HG03575 (cell line): ENCODE data around the gene CYB5D1.

Source experiments
- ATAC-seq: cut with Tn5 transposase; IDR thresholded peaks from one replicate; pipeline ENCODE4 v1.9.1; 2021; ENCODE audit not compliant: unreplicated experiment, insufficient number of reproducible peaks, low FRiP score; ENCODE audit errors: extremely low read depth

CYB5D1 gene

DNA sequence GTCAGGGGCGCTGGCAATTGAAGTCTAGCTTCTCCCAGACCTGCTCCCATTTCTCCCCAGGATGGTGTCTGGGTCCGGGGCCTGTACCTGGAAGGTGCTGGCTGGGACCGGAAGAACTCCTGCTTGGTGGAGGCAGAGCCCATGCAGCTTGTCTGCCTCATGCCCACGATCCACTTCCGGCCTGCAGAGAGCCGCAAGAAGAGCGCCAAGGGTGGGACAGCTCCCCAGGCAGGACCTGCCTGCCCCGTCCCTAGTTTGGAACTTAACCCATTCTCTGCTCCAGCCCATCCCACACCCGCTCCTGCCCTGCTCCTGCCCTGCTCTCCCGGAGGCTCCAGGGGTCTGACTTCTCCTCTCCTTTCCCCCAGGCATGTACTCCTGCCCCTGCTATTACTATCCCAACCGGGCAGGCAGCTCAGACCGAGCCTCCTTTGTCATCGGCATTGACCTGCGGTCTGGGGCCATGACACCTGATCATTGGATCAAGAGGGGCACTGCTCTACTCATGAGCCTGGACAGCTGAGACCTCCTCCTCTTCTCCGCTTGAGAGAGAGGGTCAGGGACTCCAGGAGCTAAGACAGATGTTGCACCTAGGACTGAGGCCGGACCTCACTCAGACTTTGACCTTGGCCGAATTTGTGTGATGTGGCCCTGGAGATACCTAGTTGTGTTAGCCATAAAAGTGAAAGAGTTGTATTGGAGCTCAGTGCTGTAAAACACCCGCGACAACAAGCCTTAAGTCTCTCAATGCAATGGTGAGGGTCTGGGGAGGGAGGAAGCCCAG lies 24.6 kb upstream of the CYB5D1 start:
- no peak for ATAC-seq

DNA sequence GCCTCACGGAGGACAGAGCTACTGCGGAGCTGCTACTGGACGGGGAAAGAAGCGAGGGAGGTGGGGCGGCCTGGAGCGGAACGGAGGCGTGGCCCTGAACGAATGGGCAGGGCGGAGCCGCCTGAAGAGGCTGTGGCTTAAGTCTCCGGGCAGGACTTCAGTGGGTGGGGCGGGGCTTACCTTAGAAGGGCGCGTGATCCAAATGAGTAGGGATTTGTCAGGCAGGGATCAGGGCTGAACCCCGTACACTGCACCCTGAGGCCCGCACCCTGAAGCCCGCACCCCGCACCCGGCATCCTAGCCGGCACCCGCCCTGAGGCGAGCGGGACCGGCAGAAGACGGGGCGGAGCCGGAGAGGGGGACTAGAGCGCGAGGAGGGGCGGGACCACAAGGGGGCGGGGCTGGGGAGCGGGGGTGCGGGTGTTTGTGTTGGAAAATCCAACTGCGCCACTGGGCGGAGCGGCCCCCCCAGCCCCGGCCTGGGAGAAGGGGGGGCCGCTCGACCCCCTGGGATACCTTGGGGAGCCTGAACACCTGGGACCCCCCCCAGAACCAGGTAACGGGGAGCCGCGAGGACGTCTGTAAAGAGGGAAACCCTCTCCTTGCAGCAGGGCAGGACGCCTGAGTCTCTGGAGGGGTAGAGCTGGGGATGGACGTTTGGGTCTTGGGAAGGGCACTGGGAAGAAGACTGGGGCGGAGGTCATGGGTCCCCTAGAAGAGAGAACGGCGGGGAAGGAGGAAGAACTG lies 23.8 kb upstream of the CYB5D1 start, which contains the start of gene KDM6B:
KDM6B (plus strand) TSS at position 423 of the 747 bp plus-strand sequence. CDS start 11,338 bp downstream, outside the sequence.
- no peak for ATAC-seq

DNA sequence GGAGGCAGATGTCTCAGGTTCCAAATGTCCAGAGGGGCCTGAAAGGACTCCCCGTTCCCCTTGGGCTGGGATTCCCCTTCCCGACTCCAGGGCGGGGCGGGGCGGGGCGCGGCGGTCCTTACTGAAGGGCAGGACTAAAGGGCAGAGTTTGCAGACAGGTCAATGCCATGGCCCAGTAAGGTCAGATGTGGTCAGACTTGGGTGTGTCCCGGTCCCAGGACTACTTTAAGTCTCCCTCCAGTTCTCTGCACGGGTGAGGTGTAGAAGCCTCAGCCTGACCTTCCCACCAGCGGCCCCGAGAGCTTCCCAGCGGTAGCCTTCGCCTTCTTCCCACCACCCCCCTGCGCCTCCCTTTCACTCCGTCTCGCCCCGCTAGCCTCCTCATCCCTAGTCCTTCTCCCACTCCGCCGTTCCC lies 23.3 kb upstream of the CYB5D1 start:
- ATAC-seq: no peak

DNA sequence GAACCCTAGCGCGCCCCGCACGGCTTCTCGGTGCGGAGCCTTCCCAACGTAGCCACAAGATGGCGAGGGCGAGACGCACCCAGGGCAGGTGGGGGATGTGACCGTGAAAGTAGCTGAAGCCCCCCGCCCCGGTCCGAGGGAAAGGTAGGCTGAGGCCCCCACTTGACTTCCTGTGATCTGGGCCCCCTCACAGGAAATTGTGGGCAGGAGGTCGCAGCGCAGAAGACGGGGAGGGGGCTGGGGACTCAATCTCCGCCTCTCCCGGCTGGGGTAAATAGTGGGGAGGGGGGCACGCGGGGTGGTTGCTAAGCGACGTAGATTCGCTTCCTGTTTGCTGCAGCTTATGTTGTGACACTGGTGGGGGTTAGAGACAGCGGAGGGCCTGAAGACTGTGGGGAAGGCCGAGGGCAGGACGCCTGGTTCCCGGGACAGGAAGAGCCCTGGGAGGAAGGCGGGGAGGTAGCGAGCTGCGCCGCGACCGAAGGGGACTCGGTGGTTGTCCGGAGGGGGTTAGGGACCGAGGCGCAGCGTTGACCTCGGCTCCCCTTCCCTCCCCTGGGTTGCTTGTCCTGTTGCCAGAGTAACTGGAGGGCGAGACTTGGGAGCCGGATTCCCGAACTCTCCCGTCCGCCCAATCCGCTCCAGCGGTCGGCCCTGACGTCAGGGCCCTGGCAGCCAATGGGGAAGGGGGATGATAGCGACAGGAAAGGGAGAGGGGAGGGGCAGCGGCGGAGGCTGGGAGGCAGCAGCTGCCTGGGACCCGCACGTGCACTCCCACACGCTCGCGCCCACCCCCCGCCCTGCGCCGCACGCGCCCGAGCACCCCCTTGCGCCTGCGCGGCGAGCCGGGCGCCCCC lies 22.6 kb upstream of the CYB5D1 start:
- no peak for ATAC-seq

DNA sequence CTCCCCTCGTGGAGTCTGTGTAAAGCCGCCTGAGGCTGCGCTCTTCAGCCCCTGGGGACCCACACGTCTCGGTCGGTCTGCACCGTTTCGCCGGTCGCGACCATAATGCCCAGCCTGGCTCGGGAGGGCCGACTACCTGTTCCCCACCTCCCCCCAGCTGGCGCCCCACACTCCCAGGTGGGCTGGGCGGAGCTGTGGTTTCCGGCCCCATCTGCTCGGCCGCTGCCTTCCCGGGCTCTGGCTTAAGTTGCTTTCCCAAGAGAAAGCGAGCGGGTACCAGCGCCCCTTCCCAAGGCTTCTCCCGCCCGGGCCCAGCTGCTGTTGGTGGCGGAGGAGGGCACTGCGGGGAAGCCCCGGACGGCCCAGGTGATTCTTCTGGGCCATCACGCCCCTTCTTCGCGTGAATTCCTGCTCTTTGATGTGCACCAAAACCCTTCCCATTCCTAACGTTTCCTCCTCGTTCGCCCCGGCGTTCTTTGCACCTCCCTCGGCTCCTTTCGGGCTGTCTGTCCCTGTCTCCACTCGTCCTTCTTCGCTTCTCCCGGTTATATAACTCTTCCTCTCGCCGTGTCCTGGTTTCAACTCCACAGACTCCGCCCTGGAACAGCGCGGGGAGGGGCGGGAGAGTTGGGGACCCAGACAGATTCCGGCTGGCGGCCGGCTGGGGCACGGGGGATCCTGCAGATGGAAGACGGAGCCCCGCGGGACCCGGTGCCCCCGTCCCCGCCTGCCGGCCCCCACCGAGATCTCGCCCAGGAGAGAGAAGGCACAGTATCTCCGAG lies 21.8 kb upstream of the CYB5D1 start:
- ATAC-seq: no peak

DNA sequence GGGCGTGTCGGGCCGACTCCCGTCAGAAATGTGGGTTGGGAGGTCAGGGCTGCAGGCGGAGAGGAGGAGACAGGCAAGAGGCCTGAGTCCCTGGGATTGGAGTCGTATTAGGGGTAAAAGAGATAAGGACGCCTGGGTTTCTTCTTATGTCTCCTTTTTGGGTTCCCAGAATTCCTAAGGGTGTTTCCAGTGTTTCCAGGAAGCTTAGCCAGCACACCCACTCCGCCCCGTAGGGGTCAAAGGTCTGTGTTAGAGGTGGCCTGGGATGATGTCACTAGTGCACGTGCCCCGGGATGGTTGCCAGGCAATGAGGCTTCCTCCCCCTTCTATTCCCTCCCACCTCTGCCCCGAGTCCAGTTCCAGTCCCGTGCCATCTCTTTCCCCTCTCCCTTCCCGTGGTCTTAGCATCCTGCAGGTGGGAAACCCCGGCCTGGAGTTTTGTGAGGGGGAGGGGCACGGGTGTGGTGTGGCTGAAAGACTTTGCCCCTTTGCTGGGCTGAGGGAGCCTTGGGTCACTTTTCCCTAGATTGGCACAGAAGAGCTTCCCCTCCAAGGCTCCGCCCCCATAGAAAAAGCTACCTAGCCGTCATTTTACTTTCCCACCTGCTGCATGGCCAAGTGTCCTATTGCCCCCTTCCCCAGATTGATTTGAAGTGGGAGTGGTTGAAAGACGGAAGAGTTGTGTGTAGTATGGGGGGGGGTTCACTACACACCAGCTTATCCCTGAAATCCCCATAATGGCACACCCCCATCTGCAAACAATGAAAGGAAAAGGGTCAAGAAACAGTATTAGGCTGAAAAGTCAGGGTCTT lies 21.0 kb upstream of the CYB5D1 start:
- ATAC-seq: no peak

DNA sequence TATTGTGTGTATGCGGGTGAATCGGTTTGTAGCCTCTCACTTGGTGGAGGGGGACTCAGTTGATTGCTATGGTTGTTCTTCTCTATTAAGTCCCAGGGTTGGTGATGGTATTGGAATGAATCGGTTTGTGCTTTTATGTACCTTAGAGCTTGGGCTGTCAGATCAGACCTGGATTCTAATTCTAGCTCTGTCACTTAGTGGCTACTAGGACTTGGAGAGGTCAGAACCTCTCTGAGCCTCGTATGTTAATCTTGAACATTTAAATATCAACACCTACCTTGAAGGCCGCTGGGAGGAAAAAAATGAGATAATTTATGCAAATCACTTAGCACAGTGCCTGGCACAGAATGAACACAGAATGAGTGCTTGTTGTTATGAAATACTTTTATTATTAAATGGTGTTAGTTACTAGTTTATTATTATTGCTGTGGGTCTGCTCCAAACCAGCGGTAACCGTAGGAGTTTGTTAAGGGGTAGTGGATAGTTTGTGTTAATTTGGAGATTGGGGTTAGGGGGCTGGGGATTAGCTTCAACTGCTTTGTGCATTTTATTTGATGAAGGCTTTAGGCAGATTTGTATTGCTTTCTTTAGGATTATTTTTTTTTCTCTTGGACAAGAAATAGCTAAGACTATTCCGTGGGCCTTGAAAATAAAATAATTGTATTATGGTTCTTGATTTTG lies 20.3 kb upstream of the CYB5D1 start:
- ATAC-seq: no peak

DNA sequence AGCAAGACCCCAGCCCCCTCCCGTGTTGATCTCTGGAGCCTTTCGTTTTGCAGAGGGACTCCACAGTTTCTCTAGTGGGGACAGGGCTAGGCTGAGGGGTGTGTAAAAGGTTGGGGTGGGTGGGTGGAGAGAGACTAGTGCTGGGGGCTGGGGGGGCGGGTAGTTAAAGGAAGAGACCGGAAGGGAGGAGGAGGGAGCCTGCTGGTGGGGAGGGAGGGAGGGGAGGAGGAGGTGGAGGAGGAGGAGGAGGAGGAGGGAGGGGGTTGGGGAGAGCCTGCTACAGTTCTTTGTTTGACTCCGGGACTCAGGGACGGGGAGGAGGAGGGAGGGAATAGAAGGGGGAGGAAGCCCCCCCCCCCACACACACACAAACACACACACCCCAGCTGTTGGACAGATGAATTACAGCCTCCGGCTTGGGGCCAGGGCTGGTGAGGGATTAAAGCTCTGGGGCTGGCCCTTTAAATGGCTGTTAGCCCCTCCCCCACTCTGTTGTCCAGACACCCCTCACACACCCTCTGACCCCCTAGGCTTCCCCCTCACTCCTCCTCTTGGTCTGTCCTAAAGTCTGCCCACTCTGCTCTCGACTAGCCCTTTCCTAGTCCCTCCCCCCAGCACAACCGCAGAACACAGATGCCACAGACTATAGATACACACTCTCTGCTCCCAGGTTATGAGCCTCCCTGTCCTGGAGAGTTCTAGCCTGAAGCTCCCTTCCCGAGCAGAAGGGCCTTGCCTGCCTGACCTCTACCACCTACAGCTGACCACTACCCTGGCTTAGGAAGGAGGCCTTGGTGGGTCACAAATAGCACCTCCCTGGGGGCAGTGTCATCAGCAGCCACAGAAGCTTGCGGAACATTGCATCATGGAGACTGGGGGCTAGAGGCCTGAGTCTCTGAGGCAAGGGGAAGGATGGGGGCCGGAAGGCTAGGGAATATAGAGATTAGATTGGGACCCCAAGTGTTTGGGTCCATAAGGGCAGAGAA lies 19.4 kb upstream of the CYB5D1 start:
- ATAC-seq: no peak

DNA sequence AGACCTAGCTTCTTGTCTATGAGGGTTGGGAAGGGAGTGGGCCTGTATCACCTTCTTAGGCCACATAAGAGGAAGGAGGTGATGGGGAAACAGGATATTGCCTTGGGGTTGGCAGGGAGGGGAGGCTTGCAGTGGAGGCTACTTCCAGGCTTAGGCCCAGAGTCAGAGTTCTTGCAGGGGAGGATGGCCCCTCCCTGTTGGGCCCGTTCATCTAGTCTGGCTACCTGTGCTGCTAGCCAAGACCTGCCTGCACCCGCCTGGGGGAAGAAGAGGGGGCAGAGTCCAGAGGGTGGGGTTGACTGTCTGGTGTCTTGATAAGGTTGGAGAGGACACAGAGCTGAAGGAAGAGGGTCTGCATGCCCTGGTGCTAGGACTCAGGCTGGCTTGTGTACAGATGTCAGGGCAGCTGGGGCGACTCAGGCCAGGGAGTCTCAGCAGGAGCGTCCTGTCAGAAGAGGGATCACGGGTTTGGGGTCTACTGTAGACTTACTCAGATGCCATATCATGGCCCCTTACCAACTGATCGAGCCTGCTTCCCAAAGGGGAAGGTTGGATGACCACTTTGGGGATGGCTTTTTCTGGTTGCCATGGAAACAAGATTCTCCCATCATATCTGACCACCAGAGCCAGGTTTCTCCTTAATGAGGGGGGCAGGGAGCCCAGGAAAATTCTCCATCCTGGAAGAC lies 18.5 kb upstream of the CYB5D1 start:
- ATAC-seq: no peak

DNA sequence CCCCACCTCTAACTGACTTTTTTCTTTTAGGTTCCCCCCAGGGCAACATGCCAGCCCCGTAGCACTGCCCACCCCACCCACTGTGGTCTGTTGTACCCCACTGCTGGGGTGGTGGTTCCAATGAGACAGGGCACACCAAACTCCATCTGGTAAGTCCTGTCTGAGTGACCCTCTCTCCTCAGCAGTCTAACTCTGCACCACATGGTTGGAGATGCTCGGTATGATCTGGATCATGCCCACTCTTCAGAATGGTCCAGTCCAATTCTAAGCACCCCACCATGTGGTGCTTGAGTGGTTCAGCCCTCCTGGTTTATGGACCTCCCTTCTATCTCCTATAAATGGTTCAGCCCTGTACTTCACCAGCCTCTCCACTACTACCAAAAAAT lies 17.9 kb upstream of the CYB5D1 start:
- ATAC-seq: no peak

DNA sequence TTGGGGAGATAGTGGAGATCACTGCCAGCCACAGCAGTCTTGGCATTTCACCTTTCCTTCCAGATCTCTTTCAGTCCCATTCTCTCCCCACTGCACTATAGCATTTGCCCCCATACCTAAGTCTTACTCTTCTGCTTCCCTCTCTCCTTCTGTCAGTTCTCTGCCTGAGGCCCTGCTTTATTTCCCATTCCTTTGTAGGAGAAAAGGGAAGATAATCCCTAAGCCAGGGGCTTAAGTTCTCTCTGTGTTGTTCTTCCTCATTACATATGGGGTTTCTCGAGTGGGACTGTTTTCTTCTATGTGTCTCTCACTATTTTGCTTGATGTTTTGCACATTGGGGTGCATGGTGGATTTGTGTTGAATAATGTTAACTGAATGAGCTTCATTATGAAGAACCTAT lies 17.4 kb upstream of the CYB5D1 start:
- no peak for ATAC-seq

DNA sequence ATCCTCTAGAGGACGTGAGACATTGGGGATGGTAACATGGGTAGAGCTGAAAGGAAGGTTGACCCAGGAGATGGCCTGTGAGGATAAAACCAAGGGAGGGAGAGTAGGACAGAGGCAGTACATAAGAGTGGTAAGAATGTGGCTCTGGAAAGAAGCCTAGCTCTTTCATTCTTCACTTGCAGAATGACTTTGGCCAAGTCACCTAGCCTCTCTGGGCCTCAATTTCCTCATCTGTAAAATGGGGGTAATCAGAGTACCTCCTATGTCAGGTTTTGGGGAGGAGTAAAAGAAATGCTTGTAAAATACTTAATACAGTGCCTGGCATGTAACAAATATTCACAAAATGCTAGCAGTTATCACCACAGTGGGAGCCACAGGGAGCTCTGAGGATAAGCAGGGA lies 16.9 kb upstream of the CYB5D1 start:
- no peak for ATAC-seq

DNA sequence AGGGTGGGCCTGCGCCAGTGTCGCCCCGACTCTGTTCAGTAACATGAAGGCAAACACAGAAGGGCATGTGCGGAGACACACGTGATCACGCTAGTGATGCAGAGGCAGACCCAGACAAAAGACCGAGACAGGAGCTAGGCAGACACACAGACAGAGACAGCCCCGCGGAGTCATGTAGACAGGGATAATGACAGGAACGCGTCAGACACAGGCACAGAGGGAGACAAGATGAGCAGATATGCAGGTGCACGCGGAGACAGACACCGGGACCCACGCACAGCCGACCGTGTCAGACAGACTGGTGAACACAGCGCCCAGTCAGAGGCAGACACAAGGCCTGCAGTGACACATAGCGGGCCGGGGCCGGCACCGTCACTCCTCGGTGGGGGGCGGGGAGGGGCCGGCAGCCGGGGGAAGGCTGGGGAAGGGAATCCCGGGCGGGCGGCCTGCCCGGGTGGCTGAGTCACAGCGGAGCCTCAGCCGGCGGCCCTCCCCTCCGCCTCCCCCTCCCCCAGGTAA lies 16.3 kb upstream of the CYB5D1 start:
- ATAC-seq: no peak

DNA sequence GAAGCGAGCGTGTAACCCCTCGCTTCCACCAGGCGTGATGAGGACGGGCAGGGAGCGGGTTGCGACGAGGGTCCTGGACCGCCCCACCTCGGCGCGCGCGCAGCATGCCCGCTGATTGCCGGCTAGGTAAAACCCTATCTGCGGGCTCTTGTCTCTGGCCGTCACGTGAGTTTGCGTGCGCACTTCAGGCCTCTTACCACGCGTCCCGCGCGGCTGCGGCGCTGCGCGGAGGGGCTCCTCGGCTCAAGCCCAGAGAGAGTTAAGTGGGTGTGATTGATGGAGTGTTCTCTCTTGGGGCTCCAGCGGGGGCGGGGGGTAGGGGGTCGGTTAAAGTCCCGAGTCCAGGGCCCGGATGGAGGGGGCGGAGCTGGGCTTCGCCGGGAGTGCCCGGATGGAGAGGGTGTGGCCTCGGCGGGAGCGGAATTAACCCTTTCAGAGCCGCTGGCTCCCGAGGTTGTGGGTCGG lies 15.9 kb upstream of the CYB5D1 start:
- ATAC-seq: no peak

DNA sequence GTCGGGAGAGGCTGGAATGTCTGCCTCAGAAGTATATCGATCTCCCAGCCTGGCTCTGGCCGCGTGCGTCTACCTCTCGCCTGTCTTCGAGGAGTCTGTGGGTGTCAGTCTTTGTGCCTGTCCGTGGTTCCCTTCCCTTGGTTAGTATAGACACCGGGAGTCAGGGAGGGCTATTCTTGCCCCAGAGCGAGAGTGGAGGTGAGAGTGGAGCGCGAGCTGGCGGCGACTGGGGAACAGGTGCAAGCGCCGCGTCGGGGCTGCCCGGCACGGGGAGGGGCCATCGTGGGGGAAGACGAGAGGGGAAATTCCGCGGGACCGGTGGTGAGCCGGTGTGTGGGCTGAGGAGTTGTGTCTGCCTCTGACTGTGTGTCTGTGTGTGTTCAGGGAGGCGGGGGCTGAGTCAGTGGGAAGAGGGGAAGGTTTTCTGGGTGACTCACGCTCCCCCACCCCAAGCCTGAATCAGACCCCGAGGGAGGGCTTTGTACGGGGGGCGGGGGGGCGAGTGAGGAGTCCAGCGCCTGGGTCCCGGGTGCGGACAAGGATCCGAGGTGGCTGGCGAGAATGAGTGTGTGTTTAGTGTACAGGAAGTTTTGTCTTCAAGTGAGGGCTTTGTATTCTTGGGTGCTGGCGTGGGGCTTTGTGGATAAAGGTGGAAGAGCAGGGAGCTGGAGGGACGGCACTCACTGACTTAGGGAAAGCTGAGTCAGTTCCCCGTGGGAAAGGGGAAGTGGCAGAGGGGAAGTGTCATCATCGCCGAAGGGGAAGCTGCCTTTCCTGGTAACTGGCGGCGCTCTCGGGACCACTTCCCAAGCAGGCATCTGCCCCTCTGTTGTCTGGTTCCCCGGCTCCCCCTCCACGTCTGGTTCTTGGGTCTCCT lies 15.2 kb upstream of the CYB5D1 start:
- ATAC-seq: no peak
